DOHH2 (cell line): ENCODE measurements around the gene NR3C2.

ENCODE experiments used
- H3F3A ChIP-seq: fragments of 200-600 bp; sonication (generic), shearing (Covaris generic); 2 replicates; pipeline ENCODE4 v1.6.0; 2016; ENCODE audit warnings: antibody characterized with exemption, mild to moderate bottlenecking; ENCODE audit not compliant: control insufficient read depth, insufficient read depth
- H3K27ac ChIP-seq: fragments of 200-600 bp; sonication (generic); 2 replicates; pipeline ENCODE4 v1.5.1; 2014; ENCODE audit warnings: low read depth, mild to moderate bottlenecking, low read length, moderate library complexity
- H3K27me3 ChIP-seq: fragments of 200-600 bp; sonication (generic); 2 replicates; pipeline ENCODE4 v1.6.1; 2014; ENCODE audit warnings: mild to moderate bottlenecking, low read length, mixed read lengths; ENCODE audit not compliant: control insufficient read depth
- H3K36me3 ChIP-seq: fragments of 200-600 bp; sonication (generic); 2 replicates; pipeline ENCODE4 v1.6.1; 2014; ENCODE audit warnings: mild to moderate bottlenecking, low read length, moderate library complexity, mixed read lengths; ENCODE audit not compliant: control insufficient read depth
- H3K4me1 ChIP-seq: fragments of 200-600 bp; sonication (generic); 2 replicates; pipeline ENCODE4 v1.6.1; 2014; ENCODE audit warnings: mild to moderate bottlenecking, low read length, mixed read lengths; ENCODE audit not compliant: control insufficient read depth
- H3K4me2 ChIP-seq: fragments of 200-600 bp; sonication (generic); 2 replicates; pipeline ENCODE4 v1.6.0; 2014; ENCODE audit warnings: mild to moderate bottlenecking, low read length, moderate library complexity
- H3K4me3 ChIP-seq: fragments of 200-600 bp; sonication (generic); 2 replicates; pipeline ENCODE4 v1.5.1; 2014; ENCODE audit warnings: mild to moderate bottlenecking, low read length, mixed read lengths
- H3K79me2 ChIP-seq: fragments of 200-600 bp; sonication (generic); 2 replicates; pipeline ENCODE4 v1.6.1; 2014; ENCODE audit warnings: mild to moderate bottlenecking, low read length, mixed read lengths; ENCODE audit not compliant: control insufficient read depth
- H3K9me2 ChIP-seq: fragments of 200-600 bp; sonication (generic); replicated peaks from 2 replicates; pipeline ENCODE4 v1.6.1; 2014; ENCODE audit warnings: mild to moderate bottlenecking, low read length, mixed read lengths; ENCODE audit not compliant: control insufficient read depth
- H3K9me3 ChIP-seq: fragments of 200-600 bp; sonication (generic); 2 replicates; pipeline ENCODE4 v1.6.1; 2014; ENCODE audit warnings: antibody characterized with exemption, low read length, mixed read lengths; ENCODE audit not compliant: control insufficient read depth, insufficient read depth
- H4K20me1 ChIP-seq: fragments of 200-600 bp; sonication (generic); 2 replicates; pipeline ENCODE4 v1.6.0; 2014; ENCODE audit warnings: low read depth, mild to moderate bottlenecking, antibody characterized with exemption, low read length, moderate library complexity; ENCODE audit not compliant: control insufficient read depth, insufficient read depth
- EZH2phosphoT487 ChIP-seq: fragments of 200-600 bp; sonication (generic); IDR thresholded peaks from 2 replicates; pipeline ENCODE4 v1.6.1; 2017; ENCODE audit warnings: borderline replicate concordance, mild to moderate bottlenecking, antibody characterized with exemption, low read length, moderate library complexity, mixed read lengths
- TF ChIP-seq, protein P1 (sequence below): fragments of 200-600 bp; sonication (generic); IDR thresholded peaks from one replicate; pipeline ENCODE4 v1.5.1; 2014; ENCODE audit warnings: antibody characterized with exemption, mild to moderate bottlenecking, low read depth, low read length; ENCODE audit not compliant: poor library complexity, severe bottlenecking

Gene NR3C2

DNA sequence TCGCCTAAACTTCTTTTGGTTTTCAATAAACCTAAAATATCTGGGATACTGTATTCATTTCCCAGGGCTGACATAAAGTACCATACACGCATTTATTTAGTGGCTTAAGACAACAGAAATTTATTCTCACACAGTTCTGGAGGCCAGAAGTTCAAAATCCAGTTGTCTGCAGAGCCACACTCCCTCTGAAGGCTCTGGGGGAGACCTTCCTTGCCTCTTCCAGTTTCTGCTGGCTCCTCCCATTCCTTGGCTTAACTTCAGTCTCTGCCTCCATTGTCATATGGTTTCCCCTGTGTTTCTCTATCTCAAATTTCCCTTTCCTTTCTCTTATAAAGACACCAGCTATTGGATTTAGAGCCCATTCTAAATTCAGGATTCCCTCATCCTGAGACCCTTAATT lies 44.4 kb downstream of the NR3C2 start:
- no peaks in the 10 kb centered on the region for H3K79me2 ChIP-seq
- no peaks in the 10 kb centered on the region for H3K36me3 ChIP-seq
- no peaks in the 10 kb centered on the region for H3K4me1 ChIP-seq
- H3K9me2 ChIP-seq, result no peaks in the 10 kb centered on the region
- no peaks in the 10 kb centered on the region for H3K9me3 ChIP-seq
- H3K27ac ChIP-seq, result no peak overlapping the region
- H3K27me3 ChIP-seq, result no peaks in the 10 kb centered on the region
- H3K4me3 ChIP-seq, result no peak overlapping the region
- H3F3A ChIP-seq, result no peaks in the 10 kb centered on the region
- H3K4me2 ChIP-seq, result no peak overlapping the region
- no peaks in the 10 kb centered on the region for H4K20me1 ChIP-seq
- TF ChIP-seq, protein P1, sequence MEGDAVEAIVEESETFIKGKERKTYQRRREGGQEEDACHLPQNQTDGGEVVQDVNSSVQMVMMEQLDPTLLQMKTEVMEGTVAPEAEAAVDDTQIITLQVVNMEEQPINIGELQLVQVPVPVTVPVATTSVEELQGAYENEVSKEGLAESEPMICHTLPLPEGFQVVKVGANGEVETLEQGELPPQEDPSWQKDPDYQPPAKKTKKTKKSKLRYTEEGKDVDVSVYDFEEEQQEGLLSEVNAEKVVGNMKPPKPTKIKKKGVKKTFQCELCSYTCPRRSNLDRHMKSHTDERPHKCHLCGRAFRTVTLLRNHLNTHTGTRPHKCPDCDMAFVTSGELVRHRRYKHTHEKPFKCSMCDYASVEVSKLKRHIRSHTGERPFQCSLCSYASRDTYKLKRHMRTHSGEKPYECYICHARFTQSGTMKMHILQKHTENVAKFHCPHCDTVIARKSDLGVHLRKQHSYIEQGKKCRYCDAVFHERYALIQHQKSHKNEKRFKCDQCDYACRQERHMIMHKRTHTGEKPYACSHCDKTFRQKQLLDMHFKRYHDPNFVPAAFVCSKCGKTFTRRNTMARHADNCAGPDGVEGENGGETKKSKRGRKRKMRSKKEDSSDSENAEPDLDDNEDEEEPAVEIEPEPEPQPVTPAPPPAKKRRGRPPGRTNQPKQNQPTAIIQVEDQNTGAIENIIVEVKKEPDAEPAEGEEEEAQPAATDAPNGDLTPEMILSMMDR, result no peak
- TF ChIP-seq EZH2phosphoT487, result no peak

DNA sequence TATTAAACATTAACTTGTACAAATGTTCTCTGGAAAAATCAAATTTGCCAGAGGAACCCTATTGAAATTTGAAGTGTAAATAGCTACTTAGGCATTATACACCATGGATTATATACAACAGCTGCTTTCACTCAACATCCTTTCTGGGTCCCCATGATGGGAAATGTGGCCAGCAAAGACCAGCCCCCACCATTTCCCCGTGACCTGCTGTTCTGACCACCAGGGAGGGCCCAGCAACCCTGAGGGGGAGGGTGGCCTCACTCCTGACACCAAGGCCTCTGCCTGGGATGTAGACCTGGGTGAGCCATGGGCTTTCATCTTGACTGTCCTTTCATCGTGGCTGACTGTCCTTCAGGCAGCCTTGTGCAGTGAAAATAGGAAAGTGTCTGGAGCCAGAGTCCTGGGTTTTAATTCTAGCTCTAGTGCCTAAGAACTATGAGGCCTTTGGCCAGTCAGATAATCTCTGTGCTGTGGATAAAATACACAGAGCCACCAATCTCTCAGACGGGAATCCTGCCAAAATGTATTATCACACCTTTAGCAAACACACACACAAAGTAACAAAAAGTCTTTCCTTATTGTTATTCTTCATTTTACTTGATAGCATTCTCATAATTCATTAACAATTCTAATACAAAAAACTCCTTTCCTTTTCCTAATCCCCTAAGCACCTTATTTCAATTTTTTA lies 45.1 kb downstream of the NR3C2 start:
- Histone ChIP-seq H3K79me2 (no peaks in the 10 kb centered on the region), H3F3A (no peaks in the 10 kb centered on the region), H3K4me3 (no peak overlapping the region), H3K9me3 (no peaks in the 10 kb centered on the region), H3K36me3 (no peaks in the 10 kb centered on the region), H4K20me1 (no peaks in the 10 kb centered on the region), H3K4me1 (no peaks in the 10 kb centered on the region), H3K27ac (no peak overlapping the region), H3K4me2 (no peak overlapping the region), H3K9me2 (no peaks in the 10 kb centered on the region), H3K27me3 (no peaks in the 10 kb centered on the region)
- TF ChIP-seq, protein P1, result no peak
- no peak for TF ChIP-seq EZH2phosphoT487

DNA sequence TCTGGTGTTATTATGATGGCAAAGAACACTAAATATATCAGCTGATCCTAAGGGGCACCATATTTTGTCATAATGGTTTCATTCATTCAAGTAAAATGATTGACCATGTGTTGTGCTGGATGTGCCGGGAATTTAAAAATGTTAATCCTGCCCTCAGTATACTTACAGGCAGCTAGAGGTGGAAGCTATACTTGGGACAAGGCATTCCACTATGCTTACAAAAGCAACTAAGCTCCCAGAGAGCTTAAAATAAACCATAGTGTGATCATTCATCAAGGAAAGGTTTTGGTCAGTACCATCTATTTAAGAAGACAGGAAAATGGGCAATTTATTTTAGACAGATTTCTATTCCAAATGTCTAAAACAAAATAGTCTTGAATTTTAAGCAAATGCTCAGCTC lies 46.4 kb downstream of the NR3C2 start:
- Histone ChIP-seq H3K9me3 (no peaks in the 10 kb centered on the region), H3K36me3 (no peaks in the 10 kb centered on the region), H3F3A (no peaks in the 10 kb centered on the region), H3K27ac (no peak overlapping the region), H3K27me3 (no peaks in the 10 kb centered on the region), H3K9me2 (no peaks in the 10 kb centered on the region), H3K79me2 (no peaks in the 10 kb centered on the region), H4K20me1 (no peaks in the 10 kb centered on the region), H3K4me2 (no peak overlapping the region), H3K4me1 (no peaks in the 10 kb centered on the region), H3K4me3 (no peak overlapping the region)
- TF ChIP-seq, protein P1, result no peak
- TF ChIP-seq EZH2phosphoT487, result no peak
